GM18868 (cell line): Measurements from ENCODE around the gene SPRYD3.

Experiments used
- ATAC-seq: cut with Tn5 transposase; IDR thresholded peaks from one replicate; pipeline ENCODE4 v1.9.1; 2021; ENCODE audit warnings: mild to moderate bottlenecking, moderate library complexity; ENCODE audit not compliant: unreplicated experiment

SPRYD3 gene

DNA sequence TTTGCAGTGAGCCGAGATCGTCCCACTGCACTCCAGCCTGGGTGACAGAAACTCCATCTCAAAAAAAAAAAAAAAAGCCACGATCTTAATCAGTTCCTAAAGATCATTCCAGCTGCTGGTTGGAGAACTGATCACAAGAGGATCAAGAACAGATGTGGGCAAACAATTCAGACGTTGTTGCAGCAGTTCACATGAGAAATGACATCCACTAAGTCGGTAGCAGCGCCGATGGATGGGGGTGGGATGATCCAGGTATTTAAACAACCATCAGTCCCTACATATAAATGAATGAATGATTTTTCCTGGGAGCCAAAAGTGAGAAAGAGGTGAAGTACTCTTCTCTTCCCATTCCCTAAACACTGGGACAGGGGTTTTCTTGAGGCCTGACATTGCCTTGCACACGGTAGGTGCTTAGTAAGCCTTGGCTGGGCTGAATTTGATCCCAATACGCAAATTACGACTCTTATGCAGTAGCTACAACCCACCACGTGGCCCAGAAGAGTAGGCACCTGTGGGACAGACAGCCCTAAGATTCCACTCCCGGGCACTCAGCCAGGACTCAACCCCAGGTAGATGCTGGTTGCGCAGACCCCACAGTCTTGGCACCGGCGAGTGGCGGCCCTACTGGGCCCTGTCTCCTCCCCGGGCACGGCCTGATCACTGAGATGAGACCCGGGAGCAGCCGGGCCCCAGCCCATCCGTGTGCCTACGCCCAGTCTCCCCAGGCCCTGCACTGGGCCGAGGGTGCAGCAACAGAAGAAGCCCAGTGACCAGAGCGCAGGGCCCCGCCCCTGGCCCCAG is 565 bp downstream of the SPRYD3 start:
- no peak for ATAC-seq

- ATAC-seq: no peak
Measured at GRCh38 chr12:53077030-53077429, 2.2 kb downstream of the SPRYD3 start.

GRCh38 chr12:53076461-53076860 is 2.7 kb downstream of the SPRYD3 start:
- ATAC-seq: no peak

GRCh38 chr12:53074999-53075370 is 4.2 kb downstream of the SPRYD3 start:
- no peak for ATAC-seq

GRCh38 chr12:53074283-53074998 is 4.7 kb downstream of the SPRYD3 start:
- ATAC-seq: no peak

GRCh38 chr12:53073881-53074280 is 5.3 kb downstream of the SPRYD3 start:
- ATAC-seq: no peak

DNA sequence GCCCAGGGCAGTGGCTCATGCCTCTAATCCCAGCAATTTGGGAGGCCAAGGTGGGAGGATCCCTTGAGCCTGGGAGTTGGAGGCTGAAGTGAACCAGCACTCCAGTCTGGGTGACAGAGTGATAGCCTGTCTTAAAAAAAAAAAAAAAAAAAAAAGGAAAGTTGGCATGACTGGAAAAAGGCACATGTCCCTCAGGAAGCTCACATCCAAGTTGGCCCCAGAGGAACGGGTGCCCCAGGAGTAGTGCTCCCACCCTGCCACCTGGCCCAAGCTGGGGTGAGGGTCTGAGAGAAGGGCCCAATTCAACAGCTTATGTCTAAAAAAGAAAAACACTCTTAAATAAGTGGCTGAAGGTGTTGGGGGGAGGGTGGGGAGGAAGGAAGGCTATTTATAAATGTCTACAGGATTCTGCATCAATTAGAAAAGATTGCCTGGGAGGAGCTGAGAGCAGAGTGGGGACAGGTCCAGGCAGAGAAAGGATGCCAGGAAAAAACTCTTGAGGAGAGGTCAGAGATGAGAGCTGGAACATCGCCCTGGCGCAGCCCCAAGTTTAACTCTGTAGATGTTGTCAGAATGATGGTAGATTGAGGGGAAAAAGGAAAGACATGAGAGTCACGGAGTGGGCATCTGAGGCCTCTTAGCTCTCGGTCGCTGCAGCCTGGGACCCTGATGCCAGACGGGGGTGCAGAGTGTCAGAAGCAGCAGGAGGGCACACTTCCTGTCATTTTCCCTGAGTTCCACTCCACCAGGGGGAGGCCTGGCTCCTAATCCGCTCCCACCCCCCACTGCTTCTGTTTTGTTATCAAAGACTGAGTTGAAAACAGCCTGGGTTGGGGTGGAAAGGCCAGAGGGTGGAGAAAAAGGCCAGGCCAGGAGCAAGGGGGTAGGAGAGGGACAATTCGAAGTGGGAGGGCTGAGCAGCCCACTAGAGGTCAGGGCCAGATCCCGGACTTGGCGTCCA is 7.3 kb downstream of the SPRYD3 start:
- ATAC-seq: no peak

DNA sequence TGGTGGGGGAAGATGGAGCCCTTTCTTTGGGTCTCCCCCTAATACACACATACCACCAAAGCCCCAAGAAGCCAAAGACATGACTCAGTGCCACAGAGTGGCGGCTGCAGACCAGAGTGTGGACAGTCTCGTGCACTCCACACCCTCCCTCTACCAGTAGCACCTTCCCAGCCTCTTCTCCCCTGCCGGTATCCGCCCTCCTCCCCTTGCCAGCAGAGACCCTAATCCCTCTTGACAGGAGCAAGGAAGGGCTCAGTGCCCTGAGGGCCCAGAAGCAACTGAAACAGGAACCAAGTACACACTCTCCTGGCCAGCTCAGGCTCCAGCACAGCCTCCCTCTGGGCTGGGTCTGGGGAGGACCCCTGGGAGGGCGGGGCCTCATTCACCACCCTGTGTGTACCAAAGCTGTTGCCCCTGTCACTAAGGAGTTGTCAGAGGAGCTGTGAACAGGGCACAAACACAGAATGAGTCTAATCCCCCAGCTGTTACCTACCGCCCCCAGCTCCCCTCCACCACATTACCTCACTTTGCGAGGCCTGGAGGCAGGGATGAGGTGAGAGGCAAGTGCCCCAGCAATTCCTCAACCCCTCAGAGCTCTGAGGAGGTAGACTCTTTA is 8.2 kb downstream of the SPRYD3 start:
- ATAC-seq: no peak

GRCh38 chr12:53069621-53070410 is 9.4 kb downstream of the SPRYD3 start:
- no peak for ATAC-seq

- no peak for ATAC-seq
Measured at GRCh38 chr12:53068811-53069585, 10.2 kb downstream of the SPRYD3 start.

GRCh38 chr12:53067993-53068770 is 11.0 kb downstream of the SPRYD3 start:
- no peak for ATAC-seq

GRCh38 chr12:53067074-53067992 is 11.9 kb downstream of the SPRYD3 start:
- no peak for ATAC-seq

DNA sequence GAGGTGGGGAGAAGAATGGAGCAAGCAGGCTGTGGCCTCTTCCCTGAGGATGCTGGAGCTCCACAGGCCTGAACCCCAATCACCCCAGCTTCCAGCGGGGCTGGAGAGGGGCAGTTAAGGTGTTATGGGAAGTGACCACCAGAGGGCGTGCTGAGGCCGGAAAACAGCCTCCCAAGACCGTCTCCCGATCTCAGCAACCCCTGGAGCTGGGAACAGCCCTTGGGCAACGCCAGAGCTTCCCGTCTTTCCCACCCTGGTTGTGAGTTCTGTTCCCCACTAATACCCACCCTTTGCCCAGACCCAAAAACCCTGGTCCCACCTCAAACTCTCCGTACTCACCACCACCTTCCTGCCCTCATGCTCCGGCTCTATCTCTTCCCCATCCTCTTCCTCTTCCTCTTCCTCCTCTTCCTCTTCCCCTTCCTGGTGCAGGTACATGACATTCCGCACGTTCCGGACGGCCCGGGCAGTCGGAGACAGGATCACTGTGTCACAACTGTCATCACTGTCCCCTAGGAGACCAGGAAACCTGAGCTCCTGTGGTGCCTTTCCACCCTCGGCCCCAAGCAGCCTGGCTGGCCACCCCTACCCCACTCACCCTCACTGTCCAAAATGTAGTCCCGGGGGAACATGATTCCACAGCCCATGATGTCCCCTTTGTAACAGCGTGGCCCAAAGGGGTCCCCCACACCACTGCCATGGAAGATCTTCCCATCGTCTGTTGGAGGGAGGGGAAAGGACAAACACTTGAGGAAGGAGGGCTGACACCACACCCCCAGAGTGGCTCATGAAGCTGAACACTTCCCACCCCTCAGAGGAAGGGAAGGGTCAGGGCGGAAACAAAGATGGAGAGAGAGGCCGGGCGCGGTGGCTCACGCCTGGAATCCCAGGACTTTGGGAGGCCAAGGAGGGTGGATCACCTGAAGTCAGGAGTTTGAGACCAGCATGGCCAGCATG is 12.9 kb downstream of the SPRYD3 start:
- no peak for ATAC-seq

- ATAC-seq: no peak
Measured at GRCh38 chr12:53065470-53065869, 13.7 kb downstream of the SPRYD3 start.

- ATAC-seq: no peak
Measured at GRCh38 chr12:53064613-53065436, 14.4 kb downstream of the SPRYD3 start.
